Astrocyte (in vitro differentiated cells and primary cell): Measurements from ENCODE around the gene MECP2. TPM values are rescaled to one million over a fixed set of nuclear protein-coding genes. Genes with fewer than 3 reads are reported as not detected.

Experiments
- DNase-seq: peaks from one replicate; pipeline ENCODE4 v3.0.0-alpha.2; 2010; ENCODE audit warnings: low read depth
- FAIRE-seq: peaks from 2 replicates; lab custom pipeline; 2011; peaks lifted over from hg19 to GRCh38; lab: Jason Lieb, UNC
- H2AFZ ChIP-seq: 2 replicates; pipeline ENCODE4 v1.6.0; 2012; ENCODE audit warnings: low read depth, low read length, inconsistent platforms
- H3K27ac ChIP-seq: 2 replicates; pipeline ENCODE4 v1.5.1; 2011; ENCODE audit warnings: low read depth, low read length, inconsistent platforms
- H3K27me3 ChIP-seq: 2 replicates; pipeline ENCODE4 v1.6.0; 2011; ENCODE audit warnings: low read length, inconsistent platforms; ENCODE audit not compliant: insufficient read depth
- H3K36me3 ChIP-seq: 2 replicates; pipeline ENCODE4 v1.5.1; 2011; ENCODE audit warnings: low read length, inconsistent platforms; ENCODE audit not compliant: insufficient read depth
- H3K4me1 ChIP-seq: 2 replicates; pipeline ENCODE4 v1.5.1; 2011; ENCODE audit warnings: low read length, inconsistent platforms; ENCODE audit not compliant: insufficient read depth
- H3K4me2 ChIP-seq: 2 replicates; pipeline ENCODE4 v1.6.0; 2012; ENCODE audit warnings: low read length, inconsistent platforms
- H3K4me3 ChIP-seq: 2 replicates; pipeline ENCODE4 v1.5.1; 2011; ENCODE audit warnings: low read depth, mild to moderate bottlenecking, low read length, inconsistent platforms; ENCODE audit not compliant: insufficient read depth
- H3K79me2 ChIP-seq: 2 replicates; pipeline ENCODE4 v1.6.0; 2012; ENCODE audit warnings: mild to moderate bottlenecking, low read length, inconsistent platforms; ENCODE audit not compliant: insufficient read depth
- H3K9ac ChIP-seq: 2 replicates; pipeline ENCODE4 v1.6.0; 2012; ENCODE audit warnings: mild to moderate bottlenecking, low read length, inconsistent platforms
- H3K9me3 ChIP-seq: 2 replicates; pipeline ENCODE4 v1.5.1; 2012; ENCODE audit warnings: low read depth, mild to moderate bottlenecking, low read length, inconsistent platforms; ENCODE audit not compliant: insufficient read depth
- H4K20me1 ChIP-seq: 2 replicates; pipeline ENCODE4 v1.6.0; 2012; ENCODE audit warnings: low read length, inconsistent platforms; ENCODE audit not compliant: insufficient read depth
- H3K27ac Mint-ChIP-seq: one replicate; pipeline ENCODE4 v1.8.0; 2021; ENCODE audit warnings: mild to moderate bottlenecking, mixed read lengths; ENCODE audit not compliant: unreplicated experiment
- H3K27me3 Mint-ChIP-seq: one replicate; pipeline ENCODE4 v1.8.0; 2021; ENCODE audit warnings: low read depth, mixed read lengths; ENCODE audit not compliant: unreplicated experiment
- H3K36me3 Mint-ChIP-seq: one replicate; pipeline ENCODE4 v1.8.0; 2021; ENCODE audit warnings: low read depth, mixed read lengths; ENCODE audit not compliant: unreplicated experiment
- H3K4me1 Mint-ChIP-seq: one replicate; pipeline ENCODE4 v1.8.0; 2021; ENCODE audit warnings: low read depth, mixed read lengths; ENCODE audit not compliant: unreplicated experiment
- H3K4me3 Mint-ChIP-seq: one replicate; pipeline ENCODE4 v1.8.0; 2021; ENCODE audit warnings: mild to moderate bottlenecking, moderate library complexity, mixed read lengths; ENCODE audit not compliant: unreplicated experiment
- H3K9me3 Mint-ChIP-seq: one replicate; pipeline ENCODE4 v1.8.0; 2021; ENCODE audit warnings: mild to moderate bottlenecking, mixed read lengths; ENCODE audit not compliant: unreplicated experiment
- EZH2 ChIP-seq: IDR thresholded peaks from 2 replicates; pipeline ENCODE4 v1.6.1; 2012; ENCODE audit warnings: mild to moderate bottlenecking, low read length, inconsistent platforms; ENCODE audit not compliant: insufficient read depth
- total RNA-seq: library from RNA; stranded (reverse); gene quantifications from 2 replicates; pipeline ENCODE4 v1.2.1, GENCODE V29; 2021
- TF ChIP-seq, protein P1 (sequence below): IDR thresholded peaks from 2 replicates; pipeline ENCODE4 v1.5.1; 2011; ENCODE audit warnings: low read depth, mild to moderate bottlenecking, inconsistent platforms, low read length, moderate library complexity; ENCODE audit not compliant: insufficient read depth

MECP2 gene
- total RNA-seq, 1 donor from 2014 or later: 36.2 TPM

DNA sequence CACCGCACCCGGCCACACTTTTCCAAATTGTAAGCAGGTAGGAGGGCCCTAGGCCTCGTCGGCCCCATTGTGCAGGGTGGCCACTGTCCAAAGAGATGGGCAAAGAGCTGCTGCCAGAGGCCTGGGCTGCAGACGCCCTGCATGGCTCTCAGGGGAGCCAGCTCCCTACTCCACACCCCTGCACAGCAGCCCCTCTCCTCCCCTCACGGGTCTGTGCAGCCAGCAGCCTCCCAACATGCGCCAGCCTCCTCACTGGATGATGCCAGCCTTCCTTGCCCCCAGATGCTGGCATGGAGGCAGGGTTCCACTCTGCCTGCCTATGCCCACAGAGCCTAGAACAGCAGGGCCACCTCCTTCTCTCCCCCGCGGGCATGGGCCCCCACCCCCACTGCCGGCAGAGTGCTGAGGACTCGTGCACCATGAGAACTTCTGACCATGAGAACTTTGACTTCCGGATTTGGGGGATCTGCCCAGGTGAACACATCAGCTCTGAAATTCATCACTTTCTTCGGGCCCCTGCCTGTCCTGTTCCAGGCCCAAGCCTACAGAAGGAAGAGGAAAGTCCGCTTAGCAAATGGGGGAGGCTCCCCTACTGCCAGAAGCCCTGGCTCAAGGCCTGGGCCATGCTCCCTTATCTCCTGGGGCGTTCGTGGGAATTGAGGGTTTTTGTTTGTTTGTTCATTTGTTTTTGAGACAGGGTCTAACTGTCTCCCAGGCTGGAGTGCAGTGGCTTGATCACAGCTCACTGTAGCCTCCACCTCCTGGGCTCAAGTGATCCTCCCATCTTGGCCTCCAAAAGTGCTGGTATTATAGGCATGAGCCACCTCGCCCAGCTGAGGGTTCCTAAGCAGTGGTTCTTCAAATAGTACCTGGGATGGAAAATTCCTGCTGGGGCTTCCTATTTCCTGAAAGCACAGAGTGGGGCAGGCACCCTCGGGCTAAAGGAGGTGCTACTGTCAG, 85.9 kb downstream of the MECP2 start:
- no peaks in the 10 kb centered on the region for H3K27me3 ChIP-seq
- no peaks in the 10 kb centered on the region for H3K4me1 Mint-ChIP-seq
- no peak overlapping the region for H3K4me3 Mint-ChIP-seq
- H4K20me1 ChIP-seq: peaks cover 7% of the 10 kb centered on the region
- H3K36me3 ChIP-seq: peaks cover 2% of the 10 kb centered on the region
- no peaks in the 10 kb centered on the region for H3K9me3 Mint-ChIP-seq
- peak overlapping the region; percentile 26 for H3K27ac Mint-ChIP-seq
- H2AFZ ChIP-seq: no peak overlapping the region
- H3K4me1 ChIP-seq: no peaks in the 10 kb centered on the region
- H3K27ac ChIP-seq: no peak overlapping the region
- no peaks in the 10 kb centered on the region for H3K27me3 Mint-ChIP-seq
- no peak overlapping the region for H3K4me2 ChIP-seq
- DNase-seq: no peak
- H3K9me3 ChIP-seq: no peaks in the 10 kb centered on the region
- H3K4me3 ChIP-seq: no peak overlapping the region
- H3K79me2 ChIP-seq: peaks cover 10% of the 10 kb centered on the region
- no peak for TF ChIP-seq EZH2
- TF ChIP-seq, protein P1, sequence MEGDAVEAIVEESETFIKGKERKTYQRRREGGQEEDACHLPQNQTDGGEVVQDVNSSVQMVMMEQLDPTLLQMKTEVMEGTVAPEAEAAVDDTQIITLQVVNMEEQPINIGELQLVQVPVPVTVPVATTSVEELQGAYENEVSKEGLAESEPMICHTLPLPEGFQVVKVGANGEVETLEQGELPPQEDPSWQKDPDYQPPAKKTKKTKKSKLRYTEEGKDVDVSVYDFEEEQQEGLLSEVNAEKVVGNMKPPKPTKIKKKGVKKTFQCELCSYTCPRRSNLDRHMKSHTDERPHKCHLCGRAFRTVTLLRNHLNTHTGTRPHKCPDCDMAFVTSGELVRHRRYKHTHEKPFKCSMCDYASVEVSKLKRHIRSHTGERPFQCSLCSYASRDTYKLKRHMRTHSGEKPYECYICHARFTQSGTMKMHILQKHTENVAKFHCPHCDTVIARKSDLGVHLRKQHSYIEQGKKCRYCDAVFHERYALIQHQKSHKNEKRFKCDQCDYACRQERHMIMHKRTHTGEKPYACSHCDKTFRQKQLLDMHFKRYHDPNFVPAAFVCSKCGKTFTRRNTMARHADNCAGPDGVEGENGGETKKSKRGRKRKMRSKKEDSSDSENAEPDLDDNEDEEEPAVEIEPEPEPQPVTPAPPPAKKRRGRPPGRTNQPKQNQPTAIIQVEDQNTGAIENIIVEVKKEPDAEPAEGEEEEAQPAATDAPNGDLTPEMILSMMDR: no peak
- peaks cover 4% of the 10 kb centered on the region for H3K36me3 Mint-ChIP-seq
- no peak overlapping the region for H3K9ac ChIP-seq
- FAIRE-seq: peak; percentile 77

DNA sequence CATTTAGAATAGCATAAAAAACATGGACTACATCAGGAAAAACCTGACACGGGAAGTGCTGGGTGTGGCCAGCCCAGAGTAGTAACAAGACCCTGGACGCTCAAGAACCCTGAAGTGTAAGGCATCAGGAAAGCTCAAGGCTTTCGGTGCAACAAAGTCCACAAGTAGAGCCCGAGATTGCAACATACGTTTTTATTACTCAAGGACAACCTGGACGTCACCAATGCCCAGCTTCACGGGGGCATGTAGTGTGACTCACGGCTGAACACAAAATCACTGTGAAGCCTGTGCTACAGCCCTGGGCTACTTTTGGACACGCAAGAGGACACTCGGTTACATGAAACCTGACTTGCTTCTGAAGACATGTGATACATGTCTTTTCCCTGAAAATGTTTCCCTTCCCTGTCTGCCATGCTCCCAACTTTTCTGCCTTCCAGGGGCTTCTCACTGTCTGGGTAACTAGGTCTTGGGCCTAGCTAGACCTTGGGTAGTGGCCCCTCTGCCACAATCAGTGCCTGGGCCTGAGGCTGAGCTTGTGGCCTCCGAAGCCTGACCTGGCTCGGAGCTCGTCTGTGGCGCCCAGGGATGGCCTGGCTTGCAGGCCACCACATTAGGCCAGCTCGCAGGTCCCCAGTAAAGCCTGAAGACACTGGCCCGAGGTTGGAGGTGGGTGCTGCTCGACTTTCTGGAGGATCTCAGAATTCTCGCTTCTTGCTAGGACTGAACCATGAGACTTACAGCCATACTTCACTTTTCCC, 87.0 kb downstream of the MECP2 start:
- H2AFZ ChIP-seq: no peak overlapping the region
- no peaks in the 10 kb centered on the region for H3K9me3 ChIP-seq
- no peaks in the 10 kb centered on the region for H3K27me3 Mint-ChIP-seq
- no peaks in the 10 kb centered on the region for H3K4me1 ChIP-seq
- H3K27ac ChIP-seq: no peak overlapping the region
- peaks cover 4% of the 10 kb centered on the region for H3K36me3 Mint-ChIP-seq
- no peaks in the 10 kb centered on the region for H3K27me3 ChIP-seq
- no peak for DNase-seq
- no peak overlapping the region for H3K9ac ChIP-seq
- H3K27ac Mint-ChIP-seq: no peak overlapping the region
- H3K4me1 Mint-ChIP-seq: no peaks in the 10 kb centered on the region
- H3K4me3 Mint-ChIP-seq: no peak overlapping the region
- peaks cover 2% of the 10 kb centered on the region for H3K36me3 ChIP-seq
- FAIRE-seq: no peak
- no peak overlapping the region for H3K4me3 ChIP-seq
- H3K79me2 ChIP-seq: no peaks in the 10 kb centered on the region
- H3K4me2 ChIP-seq: no peak overlapping the region
- H4K20me1 ChIP-seq: peaks cover 7% of the 10 kb centered on the region
- TF ChIP-seq, protein P1: no peak
- no peak for TF ChIP-seq EZH2
- H3K9me3 Mint-ChIP-seq: no peaks in the 10 kb centered on the region
